T-helper 2 cell treated with Interferon-gamma antibody and Interleukin-4, amounts not matched to agents 5 μg/mL and 100 μg/mL, for 36 hours (primary cell): ENCODE measurements around the gene RPL36A.

Experiments
- DNase-seq: peaks from one replicate; pipeline ENCODE4 v3.0.0; 2021; ENCODE audit warnings: low spot score
- H3K27ac Mint-ChIP-seq: one replicate; pipeline ENCODE4 v1.8.0; 2021; ENCODE audit warnings: mild to moderate bottlenecking, mixed read lengths
- H3K27me3 Mint-ChIP-seq: one replicate; pipeline ENCODE4 v1.8.0; 2021; ENCODE audit warnings: low read depth, mixed read lengths
- H3K36me3 Mint-ChIP-seq: one replicate; pipeline ENCODE4 v1.8.0; 2021; ENCODE audit warnings: low read depth, mixed read lengths
- H3K4me1 Mint-ChIP-seq: one replicate; pipeline ENCODE4 v1.8.0; 2021; ENCODE audit warnings: low read depth, mixed read lengths
- H3K4me3 Mint-ChIP-seq: one replicate; pipeline ENCODE4 v1.8.0; 2022; ENCODE audit warnings: mild to moderate bottlenecking, moderate library complexity, mixed read lengths
- H3K9me3 Mint-ChIP-seq: one replicate; pipeline ENCODE4 v1.8.0; 2021; ENCODE audit warnings: mixed read lengths

The RPL36A gene

GRCh38 chrX:101407167-101407747 is 16.4 kb downstream of the RPL36A start:
- H3K4me3 Mint-ChIP-seq: peak overlapping the region; percentile 97
- H3K9me3 Mint-ChIP-seq: no peaks in the 10 kb centered on the region
- peak overlapping the region; percentile 99 for H3K27ac Mint-ChIP-seq
- H3K4me1 Mint-ChIP-seq: peaks cover 16% of the 10 kb centered on the region
- DNase-seq: no peak
- H3K27me3 Mint-ChIP-seq: no peaks in the 10 kb centered on the region
- H3K36me3 Mint-ChIP-seq: peaks cover 17% of the 10 kb centered on the region

GRCh38 chrX:101407748-101408531 is 17.1 kb downstream of the RPL36A start, which contains the start of the genes GLA and HNRNPH2:
Gene GLA (minus strand): TSS chrX:101407925. CDS start chrX:101407903, 22 bp downstream.
Gene HNRNPH2 (plus strand): TSS chrX:101408222. CDS start chrX:101411989, 3,767 bp downstream.
- peak; percentile 90 for DNase-seq
- H3K27ac Mint-ChIP-seq: peak within 1 kb of the TSS; percentile 99
- no peaks in the 10 kb centered on the region for H3K27me3 Mint-ChIP-seq
- peaks cover 19% of the 10 kb centered on the region for H3K36me3 Mint-ChIP-seq
- H3K4me1 Mint-ChIP-seq: peaks cover 19% of the 10 kb centered on the region
- H3K4me3 Mint-ChIP-seq: peak within 1 kb of the TSS; percentile 97
- H3K9me3 Mint-ChIP-seq: no peaks in the 10 kb centered on the region

- H3K27me3 Mint-ChIP-seq: no peaks in the 10 kb centered on the region
- peak overlapping the region; percentile 97 for H3K4me3 Mint-ChIP-seq
- peaks cover 22% of the 10 kb centered on the region for H3K4me1 Mint-ChIP-seq
- no peaks in the 10 kb centered on the region for H3K9me3 Mint-ChIP-seq
- H3K36me3 Mint-ChIP-seq: peaks cover 21% of the 10 kb centered on the region
- no peak for DNase-seq
- peak overlapping the region; percentile 99 for H3K27ac Mint-ChIP-seq
Measured at GRCh38 chrX:101408532-101408841, 17.7 kb downstream of the RPL36A start.

DNA sequence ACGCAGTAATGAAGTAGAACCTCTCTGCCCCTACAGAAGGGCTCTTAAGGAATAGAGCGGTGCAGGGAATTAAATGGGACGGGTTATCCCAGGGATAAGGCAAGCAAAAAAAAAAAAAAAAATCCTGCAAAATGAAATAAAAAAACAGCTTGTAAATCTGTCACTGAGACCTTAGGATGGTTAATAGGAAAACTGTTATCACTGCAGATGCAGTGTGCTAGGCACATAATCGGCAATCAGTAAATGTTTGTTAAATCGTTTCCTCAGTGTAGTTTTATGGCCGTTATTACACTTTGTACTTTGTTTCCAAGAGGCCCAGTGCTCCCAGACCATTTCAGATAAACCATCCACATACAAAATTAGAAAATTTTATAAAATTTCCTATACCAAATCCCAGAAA is 18.2 kb downstream of the RPL36A start:
- no peak for DNase-seq
- Mint-ChIP-seq H3K4me3 (peak overlapping the region; percentile 97), H3K4me1 (peaks cover 22% of the 10 kb centered on the region), H3K27me3 (no peaks in the 10 kb centered on the region), H3K27ac (peak overlapping the region; percentile 99), H3K9me3 (no peaks in the 10 kb centered on the region), H3K36me3 (peaks cover 21% of the 10 kb centered on the region)

DNA sequence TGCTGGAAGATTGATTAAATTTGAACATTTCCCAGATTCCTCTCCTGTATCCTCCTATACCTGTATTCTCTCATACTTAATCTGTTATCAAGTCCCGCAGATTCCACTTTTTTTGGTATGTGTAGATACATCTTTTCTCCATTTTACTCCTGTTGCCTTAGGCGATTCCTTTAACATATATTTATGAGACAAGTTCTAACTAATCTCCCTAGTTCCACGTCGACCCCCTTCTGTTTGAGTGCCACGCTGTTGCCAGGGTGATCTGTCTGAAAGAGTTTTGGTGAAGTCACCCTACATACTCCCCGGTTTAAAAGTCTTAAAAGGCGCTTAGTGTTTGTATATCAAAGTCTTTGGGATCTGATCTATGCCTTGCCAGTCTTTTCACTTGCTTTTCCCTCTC is 19.6 kb downstream of the RPL36A start:
- Mint-ChIP-seq H3K36me3 (peaks cover 19% of the 10 kb centered on the region), H3K27ac (peak overlapping the region; percentile 77), H3K4me1 (peaks cover 24% of the 10 kb centered on the region), H3K9me3 (no peaks in the 10 kb centered on the region), H3K27me3 (no peaks in the 10 kb centered on the region), H3K4me3 (peak overlapping the region; percentile 72)
- no peak for DNase-seq

DNA sequence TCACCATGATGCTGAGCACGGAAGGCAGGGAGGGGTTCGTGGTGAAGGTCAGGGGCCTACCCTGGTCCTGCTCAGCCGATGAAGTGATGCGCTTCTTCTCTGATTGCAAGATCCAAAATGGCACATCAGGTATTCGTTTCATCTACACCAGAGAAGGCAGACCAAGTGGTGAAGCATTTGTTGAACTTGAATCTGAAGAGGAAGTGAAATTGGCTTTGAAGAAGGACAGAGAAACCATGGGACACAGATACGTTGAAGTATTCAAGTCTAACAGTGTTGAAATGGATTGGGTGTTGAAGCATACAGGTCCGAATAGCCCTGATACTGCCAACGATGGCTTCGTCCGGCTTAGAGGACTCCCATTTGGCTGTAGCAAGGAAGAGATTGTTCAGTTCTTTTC is 21.2 kb downstream of the RPL36A start:
- Mint-ChIP-seq H3K27ac (no peak overlapping the region), H3K9me3 (no peaks in the 10 kb centered on the region), H3K4me1 (peaks cover 28% of the 10 kb centered on the region), H3K36me3 (peaks cover 19% of the 10 kb centered on the region), H3K4me3 (no peak overlapping the region), H3K27me3 (no peaks in the 10 kb centered on the region)
- no peak for DNase-seq

GRCh38 chrX:101415180-101416145 is 24.7 kb downstream of the RPL36A start:
- Mint-ChIP-seq H3K36me3 (peaks cover 18% of the 10 kb centered on the region), H3K27ac (peak overlapping the region; percentile 63), H3K9me3 (no peaks in the 10 kb centered on the region), H3K4me1 (peaks cover 33% of the 10 kb centered on the region), H3K27me3 (no peaks in the 10 kb centered on the region), H3K4me3 (no peak overlapping the region)
- peak; percentile 20 for DNase-seq

DNA sequence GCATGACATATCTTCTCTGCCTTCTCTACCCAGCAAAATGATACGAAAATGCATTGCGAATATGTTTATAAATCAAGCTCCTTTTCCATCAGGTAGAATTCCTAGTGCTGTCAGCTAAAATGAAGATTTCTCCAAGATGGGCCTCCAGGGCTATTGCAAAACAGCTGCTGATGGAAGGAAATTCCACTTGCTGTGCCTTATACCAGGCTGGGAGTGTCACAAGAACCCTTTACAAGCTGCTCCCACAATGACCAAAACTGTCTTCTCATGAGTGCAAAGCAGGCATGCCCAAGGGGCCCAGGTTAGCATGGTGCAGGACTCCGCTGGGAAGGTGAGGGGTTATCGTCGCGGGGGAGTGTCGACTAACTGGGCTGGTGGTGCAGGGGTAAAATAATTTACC is 25.9 kb downstream of the RPL36A start:
- Mint-ChIP-seq H3K4me1 (peaks cover 29% of the 10 kb centered on the region), H3K36me3 (peaks cover 14% of the 10 kb centered on the region), H3K27me3 (no peaks in the 10 kb centered on the region), H3K9me3 (no peaks in the 10 kb centered on the region), H3K27ac (peak overlapping the region; percentile 53), H3K4me3 (no peak overlapping the region)
- no peak for DNase-seq

DNA sequence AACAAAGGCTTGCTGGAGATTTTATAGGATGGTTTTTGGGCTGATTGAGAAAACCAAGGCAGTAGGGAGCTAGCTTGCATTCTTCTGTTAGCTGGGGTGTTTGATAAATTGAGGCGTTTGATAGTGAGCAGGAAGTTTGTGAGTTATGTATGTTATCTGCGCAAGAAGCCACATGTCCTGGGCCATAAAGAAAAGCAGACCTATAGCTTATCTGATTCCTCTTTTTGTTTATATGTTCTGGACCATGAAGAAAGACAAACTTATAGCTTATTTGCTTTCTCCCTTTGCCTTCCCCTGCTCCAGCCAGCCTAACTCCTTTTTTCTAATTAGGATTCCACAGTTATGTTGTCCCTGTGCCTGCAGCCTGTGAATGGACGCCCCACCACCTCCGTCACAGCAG is 26.4 kb downstream of the RPL36A start:
- DNase-seq: no peak
- Mint-ChIP-seq H3K4me1 (peaks cover 29% of the 10 kb centered on the region), H3K27me3 (no peaks in the 10 kb centered on the region), H3K4me3 (peak overlapping the region; percentile 86), H3K36me3 (peaks cover 10% of the 10 kb centered on the region), H3K27ac (no peak overlapping the region), H3K9me3 (no peaks in the 10 kb centered on the region)

GRCh38 chrX:101417981-101418841 is 27.4 kb downstream of the RPL36A start:
- Mint-ChIP-seq H3K4me1 (peaks cover 23% of the 10 kb centered on the region), H3K36me3 (peaks cover 2% of the 10 kb centered on the region), H3K27ac (peak overlapping the region; percentile 87), H3K27me3 (no peaks in the 10 kb centered on the region), H3K9me3 (no peaks in the 10 kb centered on the region), H3K4me3 (peak overlapping the region; percentile 86)
- DNase-seq: peak; percentile 19

DNA sequence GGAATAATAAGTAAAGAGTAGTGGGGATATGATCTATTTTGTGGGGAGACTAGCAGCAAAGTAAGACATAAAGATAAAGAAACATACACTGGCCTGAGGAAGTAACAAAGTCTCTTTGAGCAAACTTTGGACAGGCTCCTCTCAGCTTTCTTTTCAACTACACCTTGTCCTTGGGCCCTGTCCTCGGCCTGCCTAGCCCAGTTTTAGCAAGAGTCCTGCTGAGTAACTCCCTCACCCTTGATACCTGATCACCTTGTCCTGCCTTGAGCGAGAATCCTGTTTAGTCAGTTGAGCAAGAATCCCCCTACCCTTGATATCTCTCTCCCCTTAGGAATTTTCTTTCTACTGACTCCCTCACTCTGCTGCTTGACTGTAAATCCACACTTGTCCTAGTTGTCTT is 28.7 kb downstream of the RPL36A start:
- H3K4me3 Mint-ChIP-seq: peak overlapping the region; percentile 12
- H3K27ac Mint-ChIP-seq: peak overlapping the region; percentile 20
- H3K27me3 Mint-ChIP-seq: no peaks in the 10 kb centered on the region
- no peaks in the 10 kb centered on the region for H3K9me3 Mint-ChIP-seq
- H3K4me1 Mint-ChIP-seq: peaks cover 23% of the 10 kb centered on the region
- no peak for DNase-seq
- peaks cover 2% of the 10 kb centered on the region for H3K36me3 Mint-ChIP-seq

- no peak overlapping the region for H3K4me3 Mint-ChIP-seq
- no peaks in the 10 kb centered on the region for H3K27me3 Mint-ChIP-seq
- H3K9me3 Mint-ChIP-seq: no peaks in the 10 kb centered on the region
- H3K27ac Mint-ChIP-seq: no peak overlapping the region
- peaks cover 11% of the 10 kb centered on the region for H3K36me3 Mint-ChIP-seq
- DNase-seq: no peak
- peaks cover 12% of the 10 kb centered on the region for H3K4me1 Mint-ChIP-seq
Measured at GRCh38 chrX:101427954-101428353, 37.1 kb downstream of the RPL36A start.

DNA sequence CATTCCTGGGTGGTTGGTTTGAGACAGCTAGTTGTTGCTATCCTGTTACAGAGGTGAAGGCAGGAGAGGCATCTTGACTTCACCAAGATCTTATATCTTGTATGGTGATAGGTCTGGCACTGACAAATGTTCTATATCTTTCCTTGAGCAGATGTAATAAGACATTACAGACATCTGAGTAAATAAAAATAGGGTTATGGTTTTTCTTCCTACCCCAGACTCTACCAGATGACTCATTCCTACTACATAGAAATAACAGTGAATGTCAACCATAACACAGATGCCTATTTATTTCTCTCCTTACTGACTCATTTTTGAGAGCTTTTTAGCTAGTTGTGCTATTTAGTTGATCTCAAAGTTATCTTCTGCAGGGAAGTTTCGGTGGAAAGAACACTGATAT is 39.1 kb downstream of the RPL36A start:
- peak overlapping the region; percentile 62 for H3K27ac Mint-ChIP-seq
- H3K4me3 Mint-ChIP-seq: peak overlapping the region; percentile 50
- peaks cover 9% of the 10 kb centered on the region for H3K36me3 Mint-ChIP-seq
- H3K4me1 Mint-ChIP-seq: peaks cover 12% of the 10 kb centered on the region
- H3K9me3 Mint-ChIP-seq: no peaks in the 10 kb centered on the region
- DNase-seq: no peak
- H3K27me3 Mint-ChIP-seq: no peaks in the 10 kb centered on the region
